A172 (cell line): ENCODE results near the gene ARHGDIA. TPM values are rescaled to one million over a fixed set of nuclear protein-coding genes. Genes with fewer than 3 reads are reported as not detected.

Experiments
- DNase-seq: peaks from one replicate; pipeline ENCODE4 v3.0.0-alpha.2; 2015; ENCODE audit warnings: low spot score
- total RNA-seq: library from RNA; depleted of rRNA; stranded (reverse); fragments of >200 nt; shearing (Covaris generic); gene quantifications from 2 replicates; pipeline ENCODE4 v1.2.3, GENCODE V29; 2014

Gene ARHGDIA
- total RNA-seq, 1 experiment from 2014 or later: 183 TPM

DNA sequence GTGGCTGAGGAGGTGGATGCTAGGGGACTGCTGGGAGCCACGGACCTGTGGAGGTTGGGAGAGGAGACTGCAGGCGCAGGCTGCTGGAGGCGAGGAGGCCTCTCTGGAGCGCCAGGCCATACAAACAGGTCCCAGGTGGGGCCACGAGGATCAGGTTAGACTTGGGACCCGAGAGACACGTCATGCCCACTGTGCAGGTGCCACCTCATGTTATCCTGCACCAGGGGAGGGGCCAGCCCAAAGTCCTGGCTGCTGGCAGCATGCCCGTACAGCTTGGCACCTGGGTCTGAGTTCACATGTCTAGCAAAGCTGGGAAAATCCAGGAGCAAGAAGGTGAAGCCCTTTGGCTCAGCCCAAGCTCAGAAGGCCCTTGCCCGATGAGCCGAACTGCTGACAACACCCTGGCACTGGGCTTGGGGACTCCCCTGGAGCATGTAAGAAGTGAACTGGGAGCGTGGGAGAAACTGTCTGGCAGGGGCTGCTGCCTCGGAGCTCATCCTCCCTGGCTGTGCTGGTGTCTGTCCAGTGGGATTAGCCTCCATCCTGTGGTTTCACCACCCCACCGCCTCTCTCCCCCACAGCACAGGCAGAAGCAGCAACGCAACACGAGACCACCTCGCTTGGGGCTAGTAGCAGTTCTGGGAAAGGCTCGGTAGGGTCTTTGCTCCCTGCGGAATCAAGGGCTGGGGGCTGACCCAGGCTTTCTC is 5.3 kb downstream of the ARHGDIA start:
- DNase-seq: no peak

- DNase-seq: no peak
Observed at GRCh38 chr17:81865358-81865732, 5.8 kb downstream of the ARHGDIA start.

DNA sequence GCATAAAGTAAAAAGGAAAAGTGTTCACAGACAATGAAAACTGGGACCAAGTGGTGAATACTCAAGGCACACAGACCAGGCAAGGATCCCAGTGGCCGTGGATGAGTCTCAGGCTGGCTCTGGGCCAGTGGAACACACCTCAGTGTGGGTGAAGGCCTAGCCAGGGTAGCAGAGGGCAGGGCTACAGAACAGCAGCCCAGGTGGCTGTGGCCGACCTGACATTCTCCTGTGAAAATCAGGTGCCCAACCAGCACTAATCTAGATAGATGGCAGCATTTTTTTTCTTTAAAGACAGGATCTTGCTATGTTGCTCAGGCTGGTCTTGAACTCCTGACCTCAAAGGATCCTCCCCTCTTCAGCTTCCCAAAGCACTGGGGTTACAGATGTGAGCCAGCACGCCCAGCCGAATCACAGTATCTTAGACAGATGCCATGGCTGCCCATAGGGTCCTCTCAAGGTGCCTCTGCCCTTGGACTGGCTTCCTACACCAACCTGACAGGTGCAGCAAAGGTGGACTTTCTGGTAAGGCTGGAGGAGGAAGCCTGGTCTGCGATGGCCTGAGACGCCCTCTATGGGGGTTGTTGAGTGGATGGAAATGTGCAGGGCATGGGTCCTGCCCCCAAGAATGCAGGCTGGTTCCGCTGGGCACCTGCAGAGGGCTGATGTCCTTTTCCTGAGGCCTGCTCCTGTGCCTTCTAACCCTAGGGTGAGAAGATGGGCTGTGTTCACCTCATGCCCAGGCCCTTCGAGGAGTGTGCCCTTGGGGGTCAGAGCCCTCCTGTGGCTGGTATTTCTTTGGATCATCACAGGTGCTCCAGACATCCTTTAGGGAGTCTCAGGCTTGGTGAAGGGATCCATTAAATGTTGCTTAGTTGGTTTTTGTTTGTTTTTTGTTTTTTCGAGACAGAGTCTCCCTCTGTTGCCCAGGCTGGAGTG is 7.0 kb downstream of the ARHGDIA start:
- DNase-seq: no peak

- DNase-seq: no peak
Observed at GRCh38 chr17:81863123-81863675, 7.9 kb downstream of the ARHGDIA start.

- peak; percentile 100 for DNase-seq
Observed at GRCh38 chr17:81860756-81861568, 10.2 kb downstream of the ARHGDIA start.

GRCh38 chr17:81859906-81860755 is 11.0 kb downstream of the ARHGDIA start, which contains the start of gene P4HB:
Gene P4HB, minus strand, starts transcription at chr17:81860535. Its CDS starts 64 bp downstream, at chr17:81860471.
- no peak for DNase-seq

GRCh38 chr17:81858967-81859905 is 11.9 kb downstream of the ARHGDIA start:
- no peak for DNase-seq

GRCh38 chr17:81858170-81858966 is 12.8 kb downstream of the ARHGDIA start:
- no peak for DNase-seq

DNA sequence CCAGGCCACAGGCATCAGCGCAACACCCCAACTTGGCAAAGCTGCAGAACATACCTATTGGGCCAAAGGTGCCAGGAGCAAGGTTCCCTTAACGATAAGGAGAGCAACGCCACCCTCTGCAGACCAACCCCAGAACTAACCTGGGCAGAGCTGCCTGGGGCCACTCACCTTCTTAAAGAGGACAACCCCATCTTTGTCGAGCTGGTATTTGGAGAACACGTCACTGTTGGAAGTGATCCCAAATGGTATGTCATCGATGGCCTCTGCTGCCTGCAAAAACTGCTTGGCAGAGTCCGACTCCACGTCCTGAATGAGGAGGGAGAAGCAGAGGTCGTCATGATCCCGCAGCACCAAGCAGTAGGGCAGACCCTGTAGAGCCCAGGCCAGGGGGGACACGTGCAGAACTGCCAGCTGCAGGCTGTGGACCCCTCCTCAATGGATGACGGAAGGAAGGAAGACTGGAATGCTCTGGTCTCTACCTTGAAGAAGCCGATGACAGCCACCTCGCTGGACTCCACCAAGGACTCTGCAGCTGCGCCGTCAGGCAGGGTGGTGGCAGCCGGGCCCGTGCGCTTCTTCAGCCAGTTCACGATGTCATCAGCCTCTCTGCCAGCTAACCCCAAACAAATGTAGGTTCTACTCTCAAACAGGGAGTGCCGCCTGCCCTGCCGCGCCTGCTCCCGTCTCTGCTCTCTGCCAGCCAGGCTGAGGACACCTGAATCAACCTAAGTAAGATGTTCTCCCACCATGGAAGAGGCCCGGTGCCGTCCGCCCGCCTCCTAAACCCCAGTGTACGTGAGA is 16.0 kb downstream of the ARHGDIA start:
- no peak for DNase-seq

DNA sequence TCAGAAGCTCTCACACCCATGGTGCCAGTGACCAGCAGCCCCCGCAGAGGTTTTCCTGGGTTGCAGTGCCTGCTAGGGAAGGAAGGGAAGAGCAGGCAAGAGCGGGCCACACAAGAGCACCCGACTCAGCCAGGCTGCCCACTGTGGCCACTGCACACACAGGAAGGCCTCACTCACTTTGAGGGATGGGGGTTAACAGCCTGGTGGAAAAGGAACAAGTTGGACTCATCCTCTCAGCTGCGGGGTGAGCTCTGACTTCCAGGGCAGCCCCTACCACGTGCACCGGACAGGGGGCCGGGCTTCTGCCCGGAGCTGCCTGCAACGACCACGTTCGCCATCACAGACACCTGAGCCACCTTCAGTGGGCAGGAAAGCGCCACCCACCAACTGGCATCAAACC is 18.9 kb downstream of the ARHGDIA start:
- no peak for DNase-seq

DNA sequence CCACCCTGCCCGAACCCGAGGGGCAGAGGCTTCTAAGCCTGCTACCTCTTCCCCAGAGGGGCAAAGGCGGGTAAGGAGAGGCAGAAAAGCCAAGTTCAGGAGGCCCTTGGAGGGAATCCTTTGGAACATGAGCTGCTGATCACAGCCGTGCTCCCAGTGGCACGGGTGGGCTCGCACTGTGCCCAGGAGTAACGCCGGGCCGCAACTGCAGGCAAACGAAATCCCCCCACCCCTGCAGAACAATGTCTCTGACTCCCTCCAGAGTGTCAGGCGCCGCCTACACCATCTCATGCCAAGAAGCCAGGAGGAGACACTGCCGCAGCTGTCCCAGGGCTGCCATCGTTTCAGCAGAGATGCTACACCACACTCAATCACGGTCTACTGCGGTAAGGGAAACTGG is 19.7 kb downstream of the ARHGDIA start:
- DNase-seq: no peak

GRCh38 chr17:81849457-81849856 is 21.7 kb downstream of the ARHGDIA start:
- no peak for DNase-seq

GRCh38 chr17:81846743-81847689 is 24.1 kb downstream of the ARHGDIA start:
- DNase-seq: no peak

- no peak for DNase-seq
Observed at GRCh38 chr17:81845881-81846742, 25.0 kb downstream of the ARHGDIA start.

GRCh38 chr17:81845361-81845760 is 25.8 kb downstream of the ARHGDIA start:
- no peak for DNase-seq

GRCh38 chr17:81844887-81845286 is 26.2 kb downstream of the ARHGDIA start:
- no peak for DNase-seq
